ENCODE measurements around the gene SLC2A1. TPM values are rescaled to one million over a fixed set of nuclear protein-coding genes. Genes with fewer than 3 reads are reported as not detected.
A peak's percentile ranks its signal among the peaks of the same experiment; 100 is the strongest.

Gene SLC2A1
- total and polyA plus RNA-seq, 9 of the 15 experiments (the other 6 are each of a cell fraction or from before 2014, with no cell fraction given), result 12.6 to 153 (median 48.0) TPM

GRCh38 chr1:42924082-42924850, 34.4 kb downstream of the SLC2A1 start (continued):
- TF ChIP-seq U2AF2 (optimal IDR thresholded peaks at IDR 0.05; ENCODE audit: low read depth, low read length) (no peak), DPF2 (IDR thresholded peaks at IDR 0.05) (0 out of 2 replicates have a peak, but pooled peaks have one; percentile 9), ID3 (CRISPR knock-in tag; IDR thresholded peaks at IDR 0.05) (no peak), ID3 (tag; IDR thresholded peaks at IDR 0.05) (peak; percentile 52; the same call in 1 of the 2 replicates), DIDO1 (tag; IDR thresholded peaks at IDR 0.05; ENCODE audit: low read depth) (0 out of 2 replicates have a peak, but pooled peaks have one; percentile 30), ZZZ3 (IDR thresholded peaks at IDR 0.05) (peak; percentile 73; the same call in 1 of the 2 replicates), CREM (IDR thresholded peaks at IDR 0.05; ENCODE audit: low read depth) (peak; percentile 65), SP2 (IDR thresholded peaks at IDR 0.05; ENCODE audit: extremely low read depth, low read depth, low read length, poor library complexity, severe bottlenecking) (peak; percentile 64), ZSCAN32 (CRISPR knock-in tag; IDR thresholded peaks at IDR 0.05) (no peak), JUN (IDR thresholded peaks at IDR 0.05; ENCODE audit: borderline replicate concordance, low read depth, low read length) (no peak; the same call in 1 of the 2 replicates), JUN (CRISPR knock-in tag; IDR thresholded peaks at IDR 0.05; ENCODE audit: borderline replicate concordance) (peak; percentile 87; the same call in 1 of the 2 replicates), KDM2B (CRISPR knock-in tag; IDR thresholded peaks at IDR 0.05) (peak; percentile 90; the same call in 1 of the 2 replicates), THRA (IDR thresholded peaks at IDR 0.05) (no peak), MEF2D (tag; conservative IDR thresholded peaks at IDR 0.05; ENCODE audit: low read depth) (no peak), CGGBP1 (CRISPR knock-in tag; IDR thresholded peaks at IDR 0.05) (0 out of 2 replicates have a peak, but pooled peaks have one; percentile 23), CTBP1 (IDR thresholded peaks at IDR 0.05; ENCODE audit: borderline replicate concordance) (peak; percentile 93), GABPB1 (CRISPR knock-in tag; IDR thresholded peaks at IDR 0.05) (peak; percentile 67; the same call in 1 of the 2 replicates)
- TF ChIP-seq, protein P1, sequence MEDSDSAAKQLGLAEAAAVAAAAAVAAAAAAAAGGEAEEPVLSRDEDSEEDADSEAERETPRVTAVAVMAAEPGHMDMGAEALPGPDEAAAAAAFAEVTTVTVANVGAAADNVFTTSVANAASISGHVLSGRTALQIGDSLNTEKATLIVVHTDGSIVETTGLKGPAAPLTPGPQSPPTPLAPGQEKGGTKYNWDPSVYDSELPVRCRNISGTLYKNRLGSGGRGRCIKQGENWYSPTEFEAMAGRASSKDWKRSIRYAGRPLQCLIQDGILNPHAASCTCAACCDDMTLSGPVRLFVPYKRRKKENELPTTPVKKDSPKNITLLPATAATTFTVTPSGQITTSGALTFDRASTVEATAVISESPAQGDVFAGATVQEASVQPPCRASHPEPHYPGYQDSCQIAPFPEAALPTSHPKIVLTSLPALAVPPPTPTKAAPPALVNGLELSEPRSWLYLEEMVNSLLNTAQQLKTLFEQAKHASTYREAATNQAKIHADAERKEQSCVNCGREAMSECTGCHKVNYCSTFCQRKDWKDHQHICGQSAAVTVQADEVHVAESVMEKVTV (CRISPR knock-in tag; IDR thresholded peaks at IDR 0.05), result peak; percentile 44
- TF ChIP-seq, protein P2, sequence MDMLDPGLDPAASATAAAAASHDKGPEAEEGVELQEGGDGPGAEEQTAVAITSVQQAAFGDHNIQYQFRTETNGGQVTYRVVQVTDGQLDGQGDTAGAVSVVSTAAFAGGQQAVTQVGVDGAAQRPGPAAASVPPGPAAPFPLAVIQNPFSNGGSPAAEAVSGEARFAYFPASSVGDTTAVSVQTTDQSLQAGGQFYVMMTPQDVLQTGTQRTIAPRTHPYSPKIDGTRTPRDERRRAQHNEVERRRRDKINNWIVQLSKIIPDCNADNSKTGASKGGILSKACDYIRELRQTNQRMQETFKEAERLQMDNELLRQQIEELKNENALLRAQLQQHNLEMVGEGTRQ (CRISPR knock-in tag; IDR thresholded peaks at IDR 0.05), result no peak
- TF ChIP-seq, protein P3, sequence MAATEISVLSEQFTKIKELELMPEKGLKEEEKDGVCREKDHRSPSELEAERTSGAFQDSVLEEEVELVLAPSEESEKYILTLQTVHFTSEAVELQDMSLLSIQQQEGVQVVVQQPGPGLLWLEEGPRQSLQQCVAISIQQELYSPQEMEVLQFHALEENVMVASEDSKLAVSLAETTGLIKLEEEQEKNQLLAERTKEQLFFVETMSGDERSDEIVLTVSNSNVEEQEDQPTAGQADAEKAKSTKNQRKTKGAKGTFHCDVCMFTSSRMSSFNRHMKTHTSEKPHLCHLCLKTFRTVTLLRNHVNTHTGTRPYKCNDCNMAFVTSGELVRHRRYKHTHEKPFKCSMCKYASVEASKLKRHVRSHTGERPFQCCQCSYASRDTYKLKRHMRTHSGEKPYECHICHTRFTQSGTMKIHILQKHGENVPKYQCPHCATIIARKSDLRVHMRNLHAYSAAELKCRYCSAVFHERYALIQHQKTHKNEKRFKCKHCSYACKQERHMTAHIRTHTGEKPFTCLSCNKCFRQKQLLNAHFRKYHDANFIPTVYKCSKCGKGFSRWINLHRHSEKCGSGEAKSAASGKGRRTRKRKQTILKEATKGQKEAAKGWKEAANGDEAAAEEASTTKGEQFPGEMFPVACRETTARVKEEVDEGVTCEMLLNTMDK (IDR thresholded peaks at IDR 0.05; ENCODE audit: borderline replicate concordance, insufficient read depth, low read depth, low read length, poor library complexity, severe bottlenecking), result peak; percentile 71
